ENCODE measurements around the gene PLXNA4. TPM values are rescaled to one million over a fixed set of nuclear protein-coding genes. Genes with fewer than 3 reads are reported as not detected.

PLXNA4 gene
- total RNA-seq, 2 donors from 2014 or later, result 0.41 to 2.8 TPM

DNA sequence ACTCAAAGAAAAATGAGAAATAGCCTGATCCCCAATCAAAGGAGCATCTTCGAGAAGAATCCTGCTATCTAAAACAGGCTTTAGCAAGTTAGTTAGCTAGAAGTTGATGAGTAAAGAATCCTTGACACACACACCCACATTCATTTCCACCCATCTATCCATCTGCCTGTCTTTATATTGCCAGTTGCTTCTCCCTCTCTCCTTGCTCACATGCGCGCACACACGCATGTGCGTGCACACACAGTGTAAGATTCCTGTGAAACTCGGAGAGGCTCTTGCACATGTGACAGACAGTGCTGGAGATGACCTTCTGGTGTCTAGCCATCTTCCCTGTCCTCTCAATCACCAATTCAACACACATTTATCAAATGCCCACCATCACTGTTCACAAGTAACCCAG lies 393.3 kb downstream of the PLXNA4 start:
- no peak for TF ChIP-seq POLR2AphosphoS5 (IDR thresholded peaks at IDR 0.05)
- TF ChIP-seq, protein P1, sequence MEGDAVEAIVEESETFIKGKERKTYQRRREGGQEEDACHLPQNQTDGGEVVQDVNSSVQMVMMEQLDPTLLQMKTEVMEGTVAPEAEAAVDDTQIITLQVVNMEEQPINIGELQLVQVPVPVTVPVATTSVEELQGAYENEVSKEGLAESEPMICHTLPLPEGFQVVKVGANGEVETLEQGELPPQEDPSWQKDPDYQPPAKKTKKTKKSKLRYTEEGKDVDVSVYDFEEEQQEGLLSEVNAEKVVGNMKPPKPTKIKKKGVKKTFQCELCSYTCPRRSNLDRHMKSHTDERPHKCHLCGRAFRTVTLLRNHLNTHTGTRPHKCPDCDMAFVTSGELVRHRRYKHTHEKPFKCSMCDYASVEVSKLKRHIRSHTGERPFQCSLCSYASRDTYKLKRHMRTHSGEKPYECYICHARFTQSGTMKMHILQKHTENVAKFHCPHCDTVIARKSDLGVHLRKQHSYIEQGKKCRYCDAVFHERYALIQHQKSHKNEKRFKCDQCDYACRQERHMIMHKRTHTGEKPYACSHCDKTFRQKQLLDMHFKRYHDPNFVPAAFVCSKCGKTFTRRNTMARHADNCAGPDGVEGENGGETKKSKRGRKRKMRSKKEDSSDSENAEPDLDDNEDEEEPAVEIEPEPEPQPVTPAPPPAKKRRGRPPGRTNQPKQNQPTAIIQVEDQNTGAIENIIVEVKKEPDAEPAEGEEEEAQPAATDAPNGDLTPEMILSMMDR (IDR thresholded peaks at IDR 0.05), result no peak
- TF ChIP-seq POLR2A (IDR thresholded peaks at IDR 0.05), result no peak
- intact Hi-C loops (cut with DNase I), result no loop called here
- no peak for DNase-seq (ENCODE audit: low spot score)
- Histone ChIP-seq H3K4me3 (no peak overlapping the region), H3K27ac (no peak overlapping the region), H3K9me3 (no peaks in the 10 kb centered on the region), H3K4me1 (replicated peaks) (no peaks in the 10 kb centered on the region), H3K27me3 (replicated peaks; ENCODE audit: insufficient read depth) (no peaks in the 10 kb centered on the region), H3K36me3 (no peaks in the 10 kb centered on the region)
- WGBS, result 97% methylated on average over 6 of the region's 6 CpGs

DNA sequence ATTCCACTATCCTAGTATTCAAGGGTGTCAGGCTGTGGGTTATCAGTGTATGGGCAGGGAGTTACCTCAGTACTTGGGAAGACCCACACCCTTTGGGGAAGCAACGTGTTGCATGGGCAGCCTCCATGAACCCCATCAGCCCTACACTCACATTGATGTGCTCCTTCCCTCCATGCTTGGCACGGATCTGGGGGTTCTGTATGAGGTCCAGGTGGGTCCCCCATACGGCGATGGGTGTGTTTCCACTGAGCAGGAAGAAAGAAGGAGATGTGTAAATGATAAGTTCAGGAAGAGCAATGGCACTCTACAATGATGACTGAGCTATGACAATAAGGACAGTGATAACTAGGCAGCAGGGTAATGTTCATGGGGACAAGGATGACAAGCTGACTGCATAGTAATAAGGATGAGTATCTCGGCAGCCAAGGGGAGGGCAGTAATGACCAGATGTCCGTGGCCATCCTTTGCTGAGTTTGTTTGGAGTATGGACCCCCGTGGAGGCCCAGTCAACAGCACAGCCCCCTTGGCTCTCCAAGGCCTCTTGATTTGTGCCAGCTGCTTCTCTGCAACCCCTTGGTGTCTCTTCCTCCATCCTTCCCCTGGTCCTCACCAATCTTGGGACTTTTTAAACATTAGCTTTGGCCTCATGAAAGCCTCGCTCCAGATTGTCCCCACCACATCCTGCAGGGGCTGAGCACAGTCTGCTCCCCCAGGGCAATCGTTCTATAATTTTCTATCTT lies 394.2 kb downstream of the PLXNA4 start:
- Histone ChIP-seq H3K4me1 (replicated peaks) (no peaks in the 10 kb centered on the region), H3K27me3 (replicated peaks; ENCODE audit: insufficient read depth) (no peaks in the 10 kb centered on the region), H3K36me3 (no peaks in the 10 kb centered on the region), H3K9me3 (no peaks in the 10 kb centered on the region), H3K27ac (no peak overlapping the region), H3K4me3 (no peak overlapping the region)
- DNase-seq (ENCODE audit: low spot score), result no peak
- TF ChIP-seq POLR2AphosphoS5 (IDR thresholded peaks at IDR 0.05) (no peak), POLR2A (IDR thresholded peaks at IDR 0.05) (no peak)
- TF ChIP-seq, protein P1 (IDR thresholded peaks at IDR 0.05), result no peak
- intact Hi-C loops (cut with DNase I), result no loop called here
- WGBS, result 83% methylated on average over 9 of the region's 9 CpGs

DNA sequence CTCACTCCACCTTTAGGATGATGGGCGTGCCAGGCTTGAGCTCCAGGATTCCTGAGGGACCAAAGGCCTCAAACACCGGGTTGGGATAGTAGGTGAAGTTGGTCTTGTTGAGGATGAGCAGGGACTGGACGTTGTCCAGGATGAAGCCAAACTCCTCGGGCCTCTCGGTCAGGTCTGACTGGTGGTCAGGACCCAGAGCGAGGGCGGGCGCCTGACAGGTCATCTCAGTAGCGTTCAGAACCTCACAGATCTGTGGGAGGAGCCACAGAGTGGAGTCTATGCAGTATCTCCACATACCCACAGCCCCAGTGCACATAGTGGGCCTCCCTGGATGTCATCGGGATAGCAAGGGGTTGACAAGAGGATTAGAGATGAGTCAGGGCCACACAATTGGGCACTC lies 394.9 kb downstream of the PLXNA4 start:
- WGBS, result 89% methylated on average over 10 of the region's 10 CpGs
- Histone ChIP-seq H3K9me3 (no peaks in the 10 kb centered on the region), H3K4me3 (no peak overlapping the region), H3K27ac (no peak overlapping the region), H3K36me3 (no peaks in the 10 kb centered on the region), H3K27me3 (replicated peaks; ENCODE audit: insufficient read depth) (no peaks in the 10 kb centered on the region), H3K4me1 (replicated peaks) (no peaks in the 10 kb centered on the region)
- no peak for DNase-seq (ENCODE audit: low spot score)
- intact Hi-C loops (cut with DNase I), result no loop called here
- TF ChIP-seq POLR2AphosphoS5 (IDR thresholded peaks at IDR 0.05), result no peak
- TF ChIP-seq POLR2A (IDR thresholded peaks at IDR 0.05), result no peak
- TF ChIP-seq, protein P1 (IDR thresholded peaks at IDR 0.05), result no peak

DNA sequence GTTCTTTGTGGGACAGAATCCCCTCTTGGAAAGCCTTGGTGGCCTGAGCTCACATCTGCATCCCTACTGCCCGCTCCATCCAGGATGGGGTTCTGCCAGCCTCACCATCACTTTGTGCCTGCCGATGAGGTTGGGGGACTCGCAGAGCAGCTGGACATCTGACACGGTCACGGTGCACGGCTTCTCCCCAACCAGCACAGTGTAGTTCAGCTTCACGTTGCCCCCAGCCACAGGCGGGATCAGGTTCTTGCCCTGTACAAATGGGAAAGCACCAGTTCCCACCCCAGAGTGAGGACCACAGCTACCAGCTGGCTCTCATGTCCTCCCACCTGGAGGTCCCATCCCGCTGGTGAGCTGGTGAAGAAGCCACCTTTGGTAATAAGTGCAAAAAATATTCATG lies 395.8 kb downstream of the PLXNA4 start:
- Histone ChIP-seq H3K27me3 (replicated peaks; ENCODE audit: insufficient read depth) (no peaks in the 10 kb centered on the region), H3K9me3 (no peaks in the 10 kb centered on the region), H3K27ac (no peak overlapping the region), H3K4me1 (replicated peaks) (no peaks in the 10 kb centered on the region), H3K36me3 (no peaks in the 10 kb centered on the region), H3K4me3 (no peak overlapping the region)
- intact Hi-C loops (cut with DNase I), result no loop called here
- TF ChIP-seq, protein P1 (IDR thresholded peaks at IDR 0.05), result no peak
- TF ChIP-seq POLR2AphosphoS5 (IDR thresholded peaks at IDR 0.05) (no peak), POLR2A (IDR thresholded peaks at IDR 0.05) (no peak)
- 94% methylated on average over 9 of the region's 9 CpGs for WGBS
- no peak for DNase-seq (ENCODE audit: low spot score)

DNA sequence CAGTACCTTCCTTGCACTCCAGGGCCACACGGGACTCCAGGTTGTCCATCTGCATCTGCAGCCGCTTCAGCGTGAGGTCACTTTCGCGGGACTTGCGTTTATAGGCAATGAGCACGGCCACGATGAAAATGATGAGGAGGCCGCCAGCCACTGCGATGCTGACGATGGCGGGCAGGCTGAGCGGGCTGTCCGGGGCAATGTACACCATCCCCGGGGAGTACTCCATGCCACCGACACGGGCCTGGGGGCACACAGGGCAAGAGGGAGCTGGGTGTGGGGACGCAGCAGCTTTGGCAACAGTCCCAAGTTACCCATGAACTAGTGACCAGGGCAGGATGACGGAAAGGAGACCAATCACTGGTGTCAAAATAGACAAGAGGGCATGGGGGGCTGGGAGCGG lies 396.6 kb downstream of the PLXNA4 start:
- H3K36me3 ChIP-seq, result no peaks in the 10 kb centered on the region
- no peaks in the 10 kb centered on the region for H3K27me3 ChIP-seq (replicated peaks; ENCODE audit: insufficient read depth)
- no peaks in the 10 kb centered on the region for H3K4me1 ChIP-seq (replicated peaks)
- no peaks in the 10 kb centered on the region for H3K9me3 ChIP-seq
- 92% methylated on average over 20 of the region's 20 CpGs for WGBS
- no peak for DNase-seq (ENCODE audit: low spot score)
- no peak overlapping the region for H3K4me3 ChIP-seq
- TF ChIP-seq POLR2AphosphoS5 (IDR thresholded peaks at IDR 0.05) (no peak), POLR2A (IDR thresholded peaks at IDR 0.05) (no peak)
- TF ChIP-seq, protein P1 (IDR thresholded peaks at IDR 0.05), result no peak
- intact Hi-C loops (cut with DNase I), result no loop called here
- H3K27ac ChIP-seq, result no peak overlapping the region

Data from prostate gland (tissue), 2 donors.